H1 (cell line): Measurements from ENCODE around the gene TBX2. TPM values are rescaled to one million over a fixed set of nuclear protein-coding genes. Genes with fewer than 3 reads are reported as not detected.

Experiments
- CTCF ChIA-PET: fragments of 300-600 bp; sonication (Branson Sonifier 250); formaldehyde crosslinking; loops from one replicate; lab custom pipeline; 2021; ENCODE audit not compliant: partially characterized antibody; lab: Charles Lee
- POLR2A ChIA-PET: fragments of 300-600 bp; sonication (Branson Sonifier 250); formaldehyde crosslinking; loops from one replicate; lab custom pipeline; 2021; ENCODE audit warnings: inconsistent platforms; ENCODE audit not compliant: partially characterized antibody; lab: Charles Lee
- DNase-seq, 2 experiments: peaks; one replicate each; pipeline versions ENCODE4 v3.0.0 to v3.0.0-alpha.2; 2010 to 2022; ENCODE audit warnings: low spot score in 2 of 2, low read depth in 1 of 2, mixed read lengths in 1 of 2
- FAIRE-seq: peaks from 2 replicates; lab custom pipeline; 2011; peaks lifted over from hg19 to GRCh38; lab: Jason Lieb, UNC
- H2AFZ ChIP-seq: 2 replicates; pipeline ENCODE4 v1.8.1; 2012; ENCODE audit warnings: low read length, inconsistent platforms
- H2AK5ac ChIP-seq: 2 replicates; pipeline ENCODE4 v1.6.1; 2013; ENCODE audit warnings: low read depth, low read length
- H2BK120ac ChIP-seq: replicated peaks from 2 replicates; pipeline ENCODE3; 2013; ENCODE audit warnings: low read depth, low read length, inconsistent platforms
- H2BK12ac ChIP-seq: 2 replicates; pipeline ENCODE4 v1.6.1; 2013; ENCODE audit warnings: low read depth, low read length
- H2BK15ac ChIP-seq: 2 replicates; pipeline ENCODE4 v1.6.1; 2013; ENCODE audit warnings: low read length
- H2BK20ac ChIP-seq: 2 replicates; pipeline ENCODE4 v1.6.1; 2013; ENCODE audit warnings: low read length
- H2BK5ac ChIP-seq: 2 replicates; pipeline ENCODE4 v1.6.1; 2013; ENCODE audit warnings: low read depth, low read length
- H3K14ac ChIP-seq: 2 replicates; pipeline ENCODE4 v1.6.1; 2013; ENCODE audit warnings: inconsistent platforms; ENCODE audit not compliant: insufficient read length
- H3K18ac ChIP-seq: 2 replicates; pipeline ENCODE4 v1.6.1; 2013; ENCODE audit warnings: low read length; ENCODE audit errors: extremely low read depth
- H3K23ac ChIP-seq: 2 replicates; pipeline ENCODE4 v1.6.1; 2013; ENCODE audit warnings: inconsistent platforms; ENCODE audit not compliant: insufficient read length
- H3K23me2 ChIP-seq: 2 replicates; pipeline ENCODE4 v1.6.1; 2013; ENCODE audit warnings: low read depth, low read length
- H3K27ac ChIP-seq: 2 replicates; pipeline ENCODE4 v1.6.1; 2011; ENCODE audit warnings: low read depth, low read length, inconsistent platforms
- H3K27me3 ChIP-seq, 4 experiments: replicated peaks in 1 of 4; 1 replicate in 1 of 4; 2 replicates in 3 of 4; pipeline versions ENCODE4 v1.6.1 to v1.8.1; 2011 to 2013; ENCODE audit warnings: low read length in 3 of 4, mild to moderate bottlenecking in 3 of 4, inconsistent platforms in 2 of 4, mixed read lengths in 2 of 4, moderate library complexity in 1 of 4; ENCODE audit not compliant: control insufficient read depth in 3 of 4, insufficient read depth in 3 of 4; ENCODE audit errors: extremely low read depth in 1 of 4
- H3K36me3 ChIP-seq, 4 experiments: 2 replicates each; pipeline versions ENCODE4 v1.6.1 to v1.8.1; 2011 to 2013; ENCODE audit warnings: mild to moderate bottlenecking in 4 of 4, low read length in 3 of 4, moderate library complexity in 2 of 4, control low read depth in 1 of 4, inconsistent platforms in 1 of 4; ENCODE audit not compliant: insufficient read depth in 4 of 4, control insufficient read depth in 2 of 4
- H3K4ac ChIP-seq: replicated peaks from 2 replicates; pipeline ENCODE3; 2013; ENCODE audit warnings: low read length, low read depth, mixed read lengths, inconsistent platforms; ENCODE audit not compliant: insufficient read length
- H3K4me1 ChIP-seq, 4 experiments: replicated peaks in 1 of 4; 1 replicate in 1 of 4; 2 replicates in 3 of 4; pipeline versions ENCODE4 v1.6.1 to v1.8.1; 2011 to 2013; ENCODE audit warnings: low read length in 3 of 4, inconsistent platforms in 2 of 4, mixed read lengths in 1 of 4; ENCODE audit not compliant: insufficient read depth in 4 of 4, control insufficient read depth in 3 of 4
- H3K4me2 ChIP-seq, 2 experiments: 2 replicates each; pipeline versions ENCODE4 v1.6.1 to v1.8.1; 2011 to 2013; ENCODE audit warnings: low read depth in 2 of 2, low read length in 2 of 2, control low read depth in 1 of 2, inconsistent platforms in 1 of 2, mild to moderate bottlenecking in 1 of 2; ENCODE audit not compliant: insufficient read depth in 1 of 2
- H3K4me3 ChIP-seq, 4 experiments: fragments of 200-600, 300-600 bp in 1 of 4; sonication (generic), shearing (Covaris generic), sonication (Bioruptor Twin) in 1 of 4; 2 replicates each; pipeline versions ENCODE4 v1.5.1 to v1.8.1; 2011 to 2016; ENCODE audit warnings: low read length in 4 of 4, low read depth in 3 of 4, control low read depth in 2 of 4, inconsistent platforms in 2 of 4, mild to moderate bottlenecking in 2 of 4, mixed read lengths in 1 of 4, moderate library complexity in 1 of 4; ENCODE audit not compliant: insufficient read depth in 2 of 4; ENCODE audit errors: extremely low read depth in 1 of 4
- H3K56ac ChIP-seq: replicated peaks from 2 replicates; pipeline ENCODE3; 2013; ENCODE audit warnings: low read depth, mild to moderate bottlenecking, mixed read lengths, low read length, inconsistent platforms; ENCODE audit not compliant: insufficient read length
- H3K79me1 ChIP-seq: 2 replicates; pipeline ENCODE4 v1.6.1; 2013; ENCODE audit warnings: low read depth, low read length, control low read depth
- H3K79me2 ChIP-seq, 2 experiments: 2 replicates each; pipeline versions ENCODE4 v1.6.1 to v1.8.1; 2012 to 2013; ENCODE audit warnings: low read length in 2 of 2, mild to moderate bottlenecking in 2 of 2, inconsistent platforms in 1 of 2; ENCODE audit not compliant: insufficient read depth in 2 of 2, control insufficient read depth in 1 of 2
- H3K9ac ChIP-seq, 4 experiments: replicated peaks in 1 of 4; 1 replicate in 1 of 4; 2 replicates in 3 of 4; pipeline versions ENCODE4 v1.6.1 to v1.8.1; 2011 to 2013; ENCODE audit warnings: low read depth in 3 of 4, low read length in 3 of 4, control low read depth in 2 of 4, mild to moderate bottlenecking in 2 of 4, moderate library complexity in 2 of 4, inconsistent platforms in 1 of 4; ENCODE audit errors: extremely low read depth in 1 of 4
- H3K9me3 ChIP-seq, 2 experiments: 2 replicates each; pipeline versions ENCODE4 v1.6.1 to v1.8.1; 2012 to 2013; ENCODE audit warnings: mild to moderate bottlenecking in 2 of 2, moderate library complexity in 2 of 2, control low read depth in 1 of 2, inconsistent platforms in 1 of 2, low read depth in 1 of 2, low read length in 1 of 2, mixed read lengths in 1 of 2; ENCODE audit not compliant: insufficient read depth in 2 of 2
- H4K20me1 ChIP-seq, 2 experiments: replicated peaks in 1 of 2; 2 replicates each; pipeline versions ENCODE3 to v1.8.1; 2011 to 2013; ENCODE audit warnings: inconsistent platforms in 2 of 2, low read length in 2 of 2, mild to moderate bottlenecking in 1 of 2; ENCODE audit not compliant: insufficient read depth in 2 of 2, control insufficient read depth in 1 of 2
- H4K5ac ChIP-seq: 2 replicates; pipeline ENCODE4 v1.6.1; 2013; ENCODE audit warnings: low read length, low read depth, mixed read lengths, inconsistent platforms; ENCODE audit not compliant: insufficient read length
- H4K8ac ChIP-seq: 2 replicates; pipeline ENCODE4 v1.8.0; 2013; ENCODE audit warnings: mild to moderate bottlenecking, moderate library complexity, low read length, inconsistent platforms; ENCODE audit not compliant: insufficient read depth; ENCODE audit errors: extremely low read depth
- H4K91ac ChIP-seq: replicated peaks from 2 replicates; pipeline ENCODE3; 2013; ENCODE audit warnings: low read length, mixed read lengths, inconsistent platforms; ENCODE audit not compliant: insufficient read length
- E2F6 ChIP-seq: IDR thresholded peaks from 2 replicates; pipeline ENCODE4 v1.6.1; 2012; ENCODE audit warnings: inconsistent platforms
- JUN ChIP-seq: IDR thresholded peaks from 2 replicates; pipeline ENCODE4 v1.6.1; 2011; ENCODE audit warnings: low read depth, mild to moderate bottlenecking, improper control_type of control experiment, low read length
- MAFK ChIP-seq: IDR thresholded peaks from 2 replicates; pipeline ENCODE4 v1.6.1; 2012; ENCODE audit warnings: low read depth, mild to moderate bottlenecking, improper control_type of control experiment, low read length
- RBBP5 ChIP-seq: IDR thresholded peaks from 2 replicates; pipeline ENCODE4 v1.7.1; 2012; ENCODE audit warnings: low read depth, mild to moderate bottlenecking, inconsistent platforms, low read length, moderate library complexity, borderline replicate concordance
- SIX5 ChIP-seq: IDR thresholded peaks from 2 replicates; pipeline ENCODE4 v1.6.1; 2011; ENCODE audit warnings: mild to moderate bottlenecking, low read depth, low read length
- WGBS, 2 experiments: shearing (Covaris generic) in 1 of 2; methylation state at CpG; one replicate each; pipeline versions ENCODE4 v1.1.6 to v1.1.7; 2013 to 2015; ENCODE audit warnings: low lambda C conversion rate in 2 of 2, mixed read lengths in 2 of 2, inconsistent platforms in 1 of 2, low coverage in 1 of 2, missing lambda C conversion rate in 1 of 2; ENCODE audit not compliant: insufficient replicate concordance in 2 of 2, insufficient coverage in 1 of 2, insufficient read length in 1 of 2; ENCODE audit errors: extremely low coverage in 1 of 2, missing lambda C conversion rate in 1 of 2; 5-methylcytosine and 5-hydroxymethylcytosine counted together
- polyA plus RNA-seq, 7 experiments: library from polyadenylated mRNA; depleted of rRNA in 3 of 7; stranded (reverse) in 5 of 7; unstranded in 2 of 7; fragments of >200 nt in 5 of 7; fragments of 200-250 nt in 2 of 7; gene quantifications; 1 replicate in 5 of 7; 2 replicates in 1 of 7; 4 replicates in 1 of 7; pipeline versions ENCODE4 v1.2.1 to v1.2.3, GENCODE V29; 2011 to 2013; ENCODE audit warnings: missing spikeins in 2 of 7, mixed read lengths in 2 of 7
- total RNA-seq: library from RNA; stranded (reverse); fragmentation: NEBNext Ultra II Directional; extraction: Animal tissue kit (Norgen Biotek cat#: 25700); gene quantifications from 2 replicates; pipeline ENCODE4 v1.2.1, GENCODE V29; 2021

The TBX2 gene
- total and polyA plus RNA-seq, 2 of the 8 experiments (the other 6 are each of a cell fraction or from before 2014, with no cell fraction given), result not detected

DNA sequence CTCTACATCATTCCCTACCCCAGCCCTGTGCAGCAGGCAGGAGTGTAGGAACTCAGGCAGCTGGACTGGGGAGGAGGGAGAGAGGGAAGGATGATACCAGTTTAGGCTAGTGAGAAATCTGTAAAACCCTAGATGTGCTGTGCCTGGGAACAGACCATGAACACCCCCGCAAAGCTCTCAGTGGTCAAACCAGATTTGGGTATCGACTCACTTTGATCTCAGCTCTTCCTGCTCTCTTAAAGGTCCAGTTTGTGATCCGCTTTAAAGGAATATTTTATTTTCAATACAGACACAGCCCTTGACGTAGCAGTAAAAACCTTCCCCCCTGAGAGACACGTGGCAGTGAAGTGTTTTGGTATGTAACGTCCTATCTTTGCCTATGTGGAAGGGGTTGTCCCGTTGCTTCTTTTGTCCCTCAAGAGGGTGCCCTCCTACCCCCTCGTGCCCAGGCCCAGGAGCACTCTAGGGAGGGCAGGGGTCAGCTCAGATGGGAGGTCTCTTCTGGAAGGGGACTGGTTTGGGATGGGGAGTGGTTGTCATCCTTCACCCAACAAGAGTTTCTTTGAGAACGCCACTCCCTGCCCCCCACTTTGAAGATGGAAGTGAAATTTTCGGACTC, 19.3 kb upstream of the TBX2 start:
- no peak overlapping the region for H3K9ac ChIP-seq
- 90% methylated on average over 9 of the region's 10 CpGs; no CpG with 5 or more reads in 1 of the 2 experiments for WGBS, 2 experiments
- H2BK15ac ChIP-seq, result no peak overlapping the region
- CTCF ChIA-PET, result interaction anchor here (0.8 to 2.4 kb wide), 7 partner anchors 9 to 659 kb away, joined by 3 to 10 read pairs (median 5); no protein-coding TSS in a partner anchor
- no peaks in the 10 kb centered on the region for H3K23me2 ChIP-seq
- no peaks in the 10 kb centered on the region for H3K27me3 ChIP-seq
- H2BK20ac ChIP-seq, result no peak overlapping the region
- H3K9me3 ChIP-seq, result no peaks in the 10 kb centered on the region
- H3K4me2 ChIP-seq, result no peak overlapping the region
- H3K56ac ChIP-seq, result no peak overlapping the region
- no peak overlapping the region for H2AFZ ChIP-seq
- H3K27ac ChIP-seq, result no peak overlapping the region
- H3K14ac ChIP-seq, result no peak overlapping the region
- no peak overlapping the region for H4K5ac ChIP-seq
- H3K18ac ChIP-seq, result no peak overlapping the region
- H3K36me3 ChIP-seq, result no peaks in the 10 kb centered on the region
- H3K79me2 ChIP-seq, result no peaks in the 10 kb centered on the region
- DNase-seq, result no peak
- no peak overlapping the region for H2BK120ac ChIP-seq
- peaks cover 0 to 2% (median 0%) of the 10 kb centered on the region in 4 experiments; a peak in 2 of 7 replicates for H3K4me1 ChIP-seq
- no peak overlapping the region for H2AK5ac ChIP-seq
- H2BK5ac ChIP-seq, result no peak overlapping the region
- no peak overlapping the region for H4K91ac ChIP-seq
- TF ChIP-seq MAFK (no peak), RBBP5 (no peak), SIX5 (no peak), JUN (no peak), E2F6 (no peak)
- TF ChIP-seq, all 59 proteins: peak for 0
- Histone ChIP-seq H3K79me1 (no peaks in the 10 kb centered on the region; the same call in 1 of the 2 replicates), H3K4ac (no peak overlapping the region), H4K8ac (no peak overlapping the region), H3K4me3 (no peak overlapping the region), H3K23ac (no peak overlapping the region), H4K20me1 (no peaks in the 10 kb centered on the region), H2BK12ac (no peak overlapping the region)
- POLR2A ChIA-PET, result no interaction called here
- no peak for FAIRE-seq
